T-helper 1 cell treated with Interleukin-12 subunit alpha and Interleukin-12 subunit beta and Interleukin-4 antibody, amounts not matched to agents 30 μg/mL and 1 μg/mL, for 36 hours (primary cell): ENCODE measurements around the gene DIPK2A.

Source experiments
- H3K27ac Mint-ChIP-seq: one replicate; pipeline ENCODE4 v1.8.0; 2021; ENCODE audit warnings: mild to moderate bottlenecking, mixed read lengths
- H3K27me3 Mint-ChIP-seq: one replicate; pipeline ENCODE4 v1.8.0; 2021; ENCODE audit warnings: low read depth, mixed read lengths
- H3K36me3 Mint-ChIP-seq: one replicate; pipeline ENCODE4 v1.8.0; 2021; ENCODE audit warnings: low read depth, mixed read lengths
- H3K4me1 Mint-ChIP-seq: one replicate; pipeline ENCODE4 v1.8.0; 2021; ENCODE audit warnings: low read depth, mixed read lengths
- H3K4me3 Mint-ChIP-seq: one replicate; pipeline ENCODE4 v1.8.0; 2021; ENCODE audit warnings: mild to moderate bottlenecking, moderate library complexity, mixed read lengths
- H3K9me3 Mint-ChIP-seq: one replicate; pipeline ENCODE4 v1.8.0; 2021; ENCODE audit warnings: mixed read lengths

The DIPK2A gene

GRCh38 chr3:143963946-143964345 is 7.7 kb upstream of the DIPK2A start:
- Mint-ChIP-seq H3K4me3 (no peak overlapping the region), H3K9me3 (peaks cover 11% of the 10 kb centered on the region), H3K36me3 (no peaks in the 10 kb centered on the region), H3K27ac (no peak overlapping the region), H3K4me1 (no peaks in the 10 kb centered on the region), H3K27me3 (peaks cover 62% of the 10 kb centered on the region)

- Mint-ChIP-seq H3K27me3 (peaks cover 40% of the 10 kb centered on the region), H3K4me3 (peak overlapping the region; percentile 89), H3K9me3 (no peaks in the 10 kb centered on the region), H3K36me3 (no peaks in the 10 kb centered on the region), H3K27ac (peak overlapping the region; percentile 90), H3K4me1 (peaks cover 14% of the 10 kb centered on the region)
Observed at GRCh38 chr3:143970773-143971358, 757 bp upstream of the DIPK2A start.

- Mint-ChIP-seq H3K4me3 (peak overlapping the region; percentile 89), H3K27ac (peak overlapping the region; percentile 90), H3K27me3 (peaks cover 30% of the 10 kb centered on the region), H3K36me3 (no peaks in the 10 kb centered on the region), H3K9me3 (no peaks in the 10 kb centered on the region), H3K4me1 (peaks cover 20% of the 10 kb centered on the region)
Observed at GRCh38 chr3:143972155-143972504, 507 bp downstream of the DIPK2A start.

GRCh38 chr3:143972505-143973258 is 1.1 kb downstream of the DIPK2A start:
- Mint-ChIP-seq H3K27ac (peak overlapping the region; percentile 90), H3K27me3 (peaks cover 24% of the 10 kb centered on the region), H3K36me3 (no peaks in the 10 kb centered on the region), H3K4me3 (peak overlapping the region; percentile 89), H3K9me3 (no peaks in the 10 kb centered on the region), H3K4me1 (peaks cover 25% of the 10 kb centered on the region)

DNA sequence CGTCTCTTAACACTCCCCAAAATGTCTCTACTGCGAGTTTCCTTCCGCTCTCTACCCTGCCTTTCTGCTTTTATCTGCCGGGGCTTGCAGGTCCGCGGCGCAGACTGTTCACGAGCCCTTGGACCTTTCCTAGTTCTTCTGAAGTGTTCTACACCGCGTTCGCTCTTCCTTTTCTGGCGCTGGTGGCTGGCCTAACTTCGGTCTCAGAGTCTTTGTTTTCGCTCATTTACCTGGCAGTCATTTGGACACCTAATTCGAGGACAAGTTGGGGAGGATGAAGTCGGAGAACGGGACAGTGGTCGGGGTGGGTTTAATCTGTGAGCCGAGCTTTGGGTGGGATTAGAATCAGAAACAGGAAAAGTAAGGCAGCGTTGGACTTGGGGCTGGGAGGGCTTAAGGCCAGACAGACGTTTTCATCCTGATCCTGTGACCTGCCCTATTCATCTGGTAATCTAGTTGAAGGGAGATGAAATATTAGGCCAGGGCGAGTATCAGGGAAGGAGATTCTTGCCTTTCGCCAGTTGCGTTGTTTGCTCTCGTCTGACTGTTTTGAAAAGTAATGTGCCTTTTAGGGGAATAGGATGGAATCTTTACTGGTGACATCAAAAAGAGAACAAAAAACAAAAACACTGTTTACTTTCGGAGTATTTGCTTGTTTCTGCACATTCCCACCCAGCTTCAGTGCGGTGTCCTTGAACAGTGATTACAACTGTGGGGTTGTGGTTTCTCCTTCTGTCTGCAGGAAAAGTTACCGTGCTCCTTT is 1.8 kb downstream of the DIPK2A start:
- H3K27ac Mint-ChIP-seq, result peak overlapping the region; percentile 90
- peak overlapping the region; percentile 89 for H3K4me3 Mint-ChIP-seq
- no peaks in the 10 kb centered on the region for H3K9me3 Mint-ChIP-seq
- H3K4me1 Mint-ChIP-seq, result peaks cover 31% of the 10 kb centered on the region
- no peaks in the 10 kb centered on the region for H3K36me3 Mint-ChIP-seq
- H3K27me3 Mint-ChIP-seq, result peaks cover 21% of the 10 kb centered on the region

DNA sequence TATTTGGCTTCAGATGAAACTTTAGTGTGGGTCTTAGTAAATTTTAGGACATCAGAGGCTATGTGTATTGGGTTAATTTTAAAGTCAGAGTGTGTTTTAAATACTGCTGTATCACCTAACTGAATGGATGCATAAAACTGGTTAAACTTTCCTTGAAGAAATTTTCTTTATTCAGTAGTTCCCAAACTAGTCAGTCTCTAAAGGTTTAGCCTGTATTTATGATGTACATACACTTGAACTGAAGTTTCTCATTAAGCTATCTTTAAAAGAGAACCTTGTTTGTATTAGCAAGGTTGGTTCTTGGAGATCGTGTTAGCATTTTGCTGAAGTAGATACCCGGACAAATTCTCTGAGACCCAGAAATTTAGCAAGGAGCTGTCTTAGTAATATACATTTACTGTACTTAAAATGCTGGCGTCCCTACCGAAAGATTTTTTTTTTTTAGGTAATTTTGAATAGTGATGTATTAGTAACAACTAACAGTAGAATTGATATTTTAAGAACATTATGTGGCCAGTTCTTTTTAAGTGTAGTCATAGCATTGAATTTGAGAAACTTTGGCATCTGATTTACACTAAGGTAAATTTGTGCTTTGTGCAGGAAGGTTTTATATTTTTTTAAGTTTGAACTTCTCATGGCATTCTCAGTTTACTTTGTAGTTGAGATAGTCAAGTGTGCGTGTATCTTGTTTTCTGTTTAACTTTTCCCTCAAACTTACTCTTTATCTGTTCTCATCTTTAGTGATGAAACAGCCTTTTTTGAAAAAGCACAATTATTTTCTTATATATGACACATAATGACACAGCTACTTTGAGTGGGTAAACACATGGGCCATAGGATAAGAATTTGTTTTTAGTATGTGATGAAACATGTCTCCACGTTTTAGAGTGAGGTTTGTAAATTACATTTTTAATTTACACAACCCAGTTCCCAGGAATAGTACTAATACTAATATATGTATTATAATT is 2.9 kb downstream of the DIPK2A start:
- H3K4me1 Mint-ChIP-seq, result peaks cover 31% of the 10 kb centered on the region
- peak overlapping the region; percentile 89 for H3K4me3 Mint-ChIP-seq
- H3K27me3 Mint-ChIP-seq, result peaks cover 11% of the 10 kb centered on the region
- no peaks in the 10 kb centered on the region for H3K9me3 Mint-ChIP-seq
- H3K27ac Mint-ChIP-seq, result peak overlapping the region; percentile 90
- no peaks in the 10 kb centered on the region for H3K36me3 Mint-ChIP-seq

DNA sequence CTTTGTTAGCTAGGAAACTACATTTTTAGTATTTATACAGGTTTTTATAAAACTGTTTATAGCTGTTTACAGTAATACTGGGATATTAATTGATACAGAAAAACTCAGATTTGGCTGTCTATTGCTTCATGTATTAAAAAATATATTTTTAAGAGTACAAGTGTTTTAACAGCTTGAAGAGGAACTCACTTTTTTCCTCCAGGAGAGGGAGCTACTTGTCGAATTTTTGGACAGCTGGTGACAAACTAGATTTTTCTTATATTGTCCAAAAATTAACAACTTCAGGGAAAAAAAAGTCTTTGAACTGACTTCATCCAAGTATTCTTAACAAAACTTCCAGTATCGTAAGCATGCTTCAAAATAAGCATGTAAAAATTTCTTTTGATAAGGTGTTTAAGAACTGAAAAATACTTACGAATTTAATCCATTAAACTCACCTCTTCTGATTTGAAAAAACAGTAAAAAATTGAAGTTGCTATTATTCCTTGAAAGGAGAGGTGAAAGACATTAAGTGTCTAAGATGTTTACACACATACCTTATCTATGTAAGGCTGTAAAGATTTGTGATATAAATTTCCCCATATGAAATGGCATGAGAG is 4.0 kb downstream of the DIPK2A start:
- Mint-ChIP-seq H3K9me3 (no peaks in the 10 kb centered on the region), H3K36me3 (no peaks in the 10 kb centered on the region), H3K27ac (no peak overlapping the region), H3K4me3 (no peak overlapping the region), H3K27me3 (peaks cover under 1% of the 10 kb centered on the region), H3K4me1 (peaks cover 28% of the 10 kb centered on the region)

- Mint-ChIP-seq H3K36me3 (peaks cover 5% of the 10 kb centered on the region), H3K4me3 (peak overlapping the region; percentile 13), H3K9me3 (peaks cover 2% of the 10 kb centered on the region), H3K27me3 (no peaks in the 10 kb centered on the region), H3K4me1 (peaks cover 31% of the 10 kb centered on the region), H3K27ac (no peak overlapping the region)
Observed at GRCh38 chr3:143977341-143978262, 6.0 kb downstream of the DIPK2A start.

GRCh38 chr3:143978263-143978631 is 6.6 kb downstream of the DIPK2A start:
- peak overlapping the region; percentile 13 for H3K4me3 Mint-ChIP-seq
- no peaks in the 10 kb centered on the region for H3K27me3 Mint-ChIP-seq
- H3K4me1 Mint-ChIP-seq, result peaks cover 30% of the 10 kb centered on the region
- peaks cover 11% of the 10 kb centered on the region for H3K36me3 Mint-ChIP-seq
- peaks cover 8% of the 10 kb centered on the region for H3K9me3 Mint-ChIP-seq
- no peak overlapping the region for H3K27ac Mint-ChIP-seq

DNA sequence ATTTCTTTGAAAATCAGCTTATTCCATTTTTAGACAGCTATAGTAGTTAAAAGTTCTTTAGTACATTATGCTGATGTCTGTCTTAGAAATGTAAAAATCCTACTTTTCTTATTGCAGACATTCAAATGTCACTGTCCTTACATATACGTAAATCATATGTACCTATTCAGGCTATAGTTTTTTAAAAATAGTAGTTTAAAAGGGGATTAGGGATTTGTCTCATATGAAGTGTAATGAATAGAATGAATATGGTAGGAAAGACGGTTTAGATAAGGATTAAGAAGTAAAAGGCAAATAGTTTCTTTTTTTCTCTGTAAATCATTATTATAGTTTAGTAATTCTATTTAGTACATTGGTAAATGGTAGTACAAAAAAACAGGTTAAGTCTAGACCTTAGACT is 7.4 kb downstream of the DIPK2A start:
- Mint-ChIP-seq H3K36me3 (peaks cover 15% of the 10 kb centered on the region), H3K4me3 (no peak overlapping the region), H3K9me3 (peaks cover 11% of the 10 kb centered on the region), H3K27ac (no peak overlapping the region), H3K27me3 (no peaks in the 10 kb centered on the region), H3K4me1 (peaks cover 28% of the 10 kb centered on the region)

- Mint-ChIP-seq H3K9me3 (peaks cover 11% of the 10 kb centered on the region), H3K4me1 (peaks cover 20% of the 10 kb centered on the region), H3K27me3 (no peaks in the 10 kb centered on the region), H3K4me3 (no peak overlapping the region), H3K27ac (no peak overlapping the region), H3K36me3 (peaks cover 15% of the 10 kb centered on the region)
Observed at GRCh38 chr3:143979813-143980212, 8.2 kb downstream of the DIPK2A start.

GRCh38 chr3:143988306-143988705 is 16.7 kb downstream of the DIPK2A start:
- peaks cover 10% of the 10 kb centered on the region for H3K4me1 Mint-ChIP-seq
- peaks cover 2% of the 10 kb centered on the region for H3K9me3 Mint-ChIP-seq
- no peaks in the 10 kb centered on the region for H3K27me3 Mint-ChIP-seq
- no peak overlapping the region for H3K27ac Mint-ChIP-seq
- peaks cover 23% of the 10 kb centered on the region for H3K36me3 Mint-ChIP-seq
- H3K4me3 Mint-ChIP-seq, result no peak overlapping the region

DNA sequence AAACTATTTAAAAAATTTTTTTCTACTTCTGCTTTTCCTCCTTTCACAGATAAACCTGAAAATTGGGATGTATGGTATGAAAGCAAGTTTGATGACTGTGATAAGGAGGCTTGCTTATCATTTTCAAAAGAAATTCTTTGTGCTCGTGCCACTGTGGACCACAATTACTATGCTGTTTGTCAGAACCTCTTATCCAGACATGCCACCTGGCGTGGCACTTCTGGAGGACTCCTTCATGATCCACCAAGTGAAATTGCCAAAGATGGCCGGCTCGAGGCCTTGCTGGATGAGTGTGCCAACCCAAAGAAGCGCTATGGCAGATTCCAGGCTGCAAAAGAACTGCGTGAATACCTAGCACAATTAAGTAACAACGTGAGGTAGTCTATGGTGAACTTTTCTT is 17.8 kb downstream of the DIPK2A start:
- peaks cover 10% of the 10 kb centered on the region for H3K4me1 Mint-ChIP-seq
- H3K4me3 Mint-ChIP-seq, result no peak overlapping the region
- H3K9me3 Mint-ChIP-seq, result no peaks in the 10 kb centered on the region
- H3K36me3 Mint-ChIP-seq, result peaks cover 21% of the 10 kb centered on the region
- H3K27ac Mint-ChIP-seq, result no peak overlapping the region
- H3K27me3 Mint-ChIP-seq, result no peaks in the 10 kb centered on the region
